Liver (tissue), 3 donors: ENCODE results near the gene CCDC60.

Experiments used
- CTCF ChIP-seq: fragments of 150-350 bp; IDR thresholded peaks from 2 replicates; pipeline ENCODE4 v1.5.1; 2017; ENCODE audit warnings: improper control_type of control experiment, low read depth, low read length; ENCODE audit not compliant: missing input control
- MAX ChIP-seq: IDR thresholded peaks from 2 replicates; pipeline ENCODE4 v1.6.1; 2016; ENCODE audit warnings: antibody characterized with exemption
- RAD21 ChIP-seq, 2 donors: IDR thresholded peaks; 2 replicates each; pipeline ENCODE4 v1.6.1; 2016; ENCODE audit warnings: antibody characterized with exemption in 2 of 2, mild to moderate bottlenecking in 2 of 2
- RXRA ChIP-seq, 2 donors: IDR thresholded peaks; 2 replicates each; pipeline ENCODE4 v1.6.1; 2017 to 2018; ENCODE audit warnings: antibody characterized with exemption in 2 of 2, mild to moderate bottlenecking in 1 of 2
- TAF1 ChIP-seq: conservative IDR thresholded peaks from 2 replicates; pipeline ENCODE4 v1.6.1; 2016; ENCODE audit warnings: antibody characterized with exemption, mild to moderate bottlenecking
- YY1 ChIP-seq: IDR thresholded peaks from 2 replicates; pipeline ENCODE4 v1.6.1; 2016; ENCODE audit warnings: antibody characterized with exemption, mild to moderate bottlenecking
- donor health status: healthy.
- donor health status: healthy.

- TF ChIP-seq RAD21 (IDR thresholded peaks at IDR 0.05) = no peak
- no peak for TF ChIP-seq YY1
- TF ChIP-seq MAX = no peak
- no peak for TF ChIP-seq CTCF
- no peak for TF ChIP-seq TAF1
- TF ChIP-seq RXRA (IDR thresholded peaks at IDR 0.05) = no peak
Observed at GRCh38 chr12:119373666-119374065, 39.1 kb downstream of the CCDC60 start.
